ENCODE measurements around the gene PCSK6. TPM values are rescaled to one million over a fixed set of nuclear protein-coding genes. Genes with fewer than 3 reads are reported as not detected.
A peak's percentile ranks its signal among the peaks of the same experiment; 100 is the strongest.

PCSK6 gene
- total RNA-seq, 1 experiment from 2014 or later: 2.9 TPM

- TF ChIP-seq ATF6 (CRISPR knock-in tag; IDR thresholded peaks at IDR 0.05) (no peak), HMGA2 (CRISPR knock-in tag; IDR thresholded peaks at IDR 0.05) (no peak), OVOL2 (CRISPR knock-in tag; IDR thresholded peaks at IDR 0.05; ENCODE audit: borderline replicate concordance) (no peak), ZSCAN18 (CRISPR knock-in tag; IDR thresholded peaks at IDR 0.05) (no peak), AR (CRISPR knock-in tag; IDR thresholded peaks at IDR 0.05) (no peak), ZNF423 (CRISPR knock-in tag; IDR thresholded peaks at IDR 0.05) (no peak), ZNF532 (CRISPR knock-in tag; IDR thresholded peaks at IDR 0.05; ENCODE audit: borderline replicate concordance) (no peak), SOX15 (CRISPR knock-in tag; IDR thresholded peaks at IDR 0.05) (no peak), ETV6 (CRISPR knock-in tag; IDR thresholded peaks at IDR 0.05) (no peak)
Measured at GRCh38 chr15:101348643-101349042, 140.9 kb downstream of the PCSK6 start (continued).

GRCh38 chr15:101348015-101348414 is 141.5 kb downstream of the PCSK6 start:
- POLR2A ChIA-PET: no interaction called here
- peaks cover 8% of the 10 kb centered on the region for H3K9me3 Mint-ChIP-seq
- CTCF ChIA-PET: interaction anchor here (0.6 to 0.7 kb wide), 2 partner anchors 28 to 46 kb away, joined by 3 read pairs; no protein-coding TSS in a partner anchor
- TF ChIP-seq ATF2 (CRISPR knock-in tag; IDR thresholded peaks at IDR 0.05; ENCODE audit: borderline replicate concordance, low read depth) (no peak), NR3C1 (CRISPR knock-in tag; conservative IDR thresholded peaks at IDR 0.05; ENCODE audit: low read depth) (no peak), IRF2 (CRISPR knock-in tag; IDR thresholded peaks at IDR 0.05; ENCODE audit: borderline replicate concordance, low read depth) (no peak), JUN (CRISPR knock-in tag; IDR thresholded peaks at IDR 0.05) (no peak), FOXK1 (CRISPR knock-in tag; IDR thresholded peaks at IDR 0.05) (no peak), USF1 (CRISPR knock-in tag; IDR thresholded peaks at IDR 0.05) (no peak), NFYB (CRISPR knock-in tag; conservative IDR thresholded peaks at IDR 0.05; ENCODE audit: low read depth) (no peak), ZNF532 (CRISPR knock-in tag; IDR thresholded peaks at IDR 0.05; ENCODE audit: borderline replicate concordance) (no peak), GRHL2 (CRISPR knock-in tag; IDR thresholded peaks at IDR 0.05; ENCODE audit: insufficient replicate concordance, severe bottlenecking) (no peak), ZMAT4 (CRISPR knock-in tag; IDR thresholded peaks at IDR 0.05) (no peak)

More at GRCh38 chr15:101348015-101348414, 141.5 kb downstream of the PCSK6 start:
- Mint-ChIP-seq H3K4me3 (no peak overlapping the region), H3K4me1 (peaks cover 18% of the 10 kb centered on the region), H3K36me3 (no peaks in the 10 kb centered on the region), H3K27me3 (ENCODE audit: low read depth) (peaks cover under 1% of the 10 kb centered on the region; the same call in 1 of the 2 replicates), H3K27ac (no peak overlapping the region)
- DNase-seq (ENCODE audit: low spot score): no peak
- peak; percentile 40 for ATAC-seq
